Mesendoderm (in vitro differentiated cells): ENCODE measurements around the gene REM1.

Source experiments
- DNase-seq: peaks from one replicate; pipeline ENCODE4 v3.0.0; 2013
- H2AK5ac ChIP-seq: 2 replicates; pipeline ENCODE4 v1.6.1; 2013; ENCODE audit warnings: low read length, inconsistent platforms
- H2BK120ac ChIP-seq: 2 replicates; pipeline ENCODE4 v1.6.1; 2013; ENCODE audit warnings: low read depth, mild to moderate bottlenecking, low read length, moderate library complexity, mixed read lengths
- H2BK15ac ChIP-seq: replicated peaks from 2 replicates; pipeline ENCODE4 v1.6.1; 2013; ENCODE audit warnings: low read depth, mild to moderate bottlenecking, moderate library complexity
- H2BK5ac ChIP-seq: 2 replicates; pipeline ENCODE4 v1.6.1; 2013; ENCODE audit warnings: low read length, inconsistent platforms
- H3K18ac ChIP-seq: 2 replicates; pipeline ENCODE4 v1.6.1; 2013; ENCODE audit warnings: mild to moderate bottlenecking, low read length, mixed read lengths
- H3K23ac ChIP-seq: one replicate; pipeline ENCODE4 v1.6.1; 2013; ENCODE audit warnings: low read length
- H3K27ac ChIP-seq: 2 replicates; pipeline ENCODE4 v1.5.1; 2013; ENCODE audit warnings: low read depth, mild to moderate bottlenecking, inconsistent platforms, low read length, moderate library complexity
- H3K27me3 ChIP-seq: 2 replicates; pipeline ENCODE4 v1.6.1; 2013; ENCODE audit warnings: low read length, control low read depth, mild to moderate bottlenecking, inconsistent platforms; ENCODE audit not compliant: insufficient read depth, poor library complexity
- H3K36me3 ChIP-seq: 2 replicates; pipeline ENCODE4 v1.6.1; 2013; ENCODE audit warnings: low read length, inconsistent platforms; ENCODE audit not compliant: control insufficient read depth, insufficient read depth
- H3K4ac ChIP-seq: one replicate; pipeline ENCODE4 v1.6.1; 2013; ENCODE audit warnings: low read depth, mild to moderate bottlenecking, low read length, moderate library complexity
- H3K4me1 ChIP-seq: 2 replicates; pipeline ENCODE4 v1.6.1; 2013; ENCODE audit warnings: low read depth, low read length, inconsistent platforms; ENCODE audit not compliant: control insufficient read depth
- H3K4me2 ChIP-seq: 2 replicates; pipeline ENCODE4 v1.6.1; 2013; ENCODE audit warnings: low read length
- H3K4me3 ChIP-seq: 2 replicates; pipeline ENCODE4 v1.5.1; 2013; ENCODE audit warnings: mild to moderate bottlenecking, low read length
- H3K56ac ChIP-seq: one replicate; pipeline ENCODE4 v1.6.1; 2013; ENCODE audit warnings: low read length
- H3K79me1 ChIP-seq: 2 replicates; pipeline ENCODE4 v1.6.1; 2013; ENCODE audit warnings: low read length, inconsistent platforms
- H3K79me2 ChIP-seq: 2 replicates; pipeline ENCODE4 v1.6.1; 2013; ENCODE audit warnings: mild to moderate bottlenecking, low read length; ENCODE audit not compliant: control insufficient read depth, insufficient read depth
- H3K9ac ChIP-seq: 2 replicates; pipeline ENCODE4 v1.6.1; 2013; ENCODE audit warnings: low read length, inconsistent platforms
- H4K5ac ChIP-seq: one replicate; pipeline ENCODE4 v1.6.1; 2013; ENCODE audit warnings: low read length
- H4K8ac ChIP-seq: one replicate; pipeline ENCODE4 v1.6.1; 2013; ENCODE audit warnings: low read depth, mild to moderate bottlenecking, control low read depth, low read length, moderate library complexity
- whole genome bisulfite sequencing: extraction: QIAGEN DNeasy Blood & Tissue Kit; methylation state at CpG from one replicate; pipeline ENCODE4 v1.1.7; 2013; ENCODE audit warnings: low lambda C conversion rate, missing lambda C conversion rate; ENCODE audit not compliant: insufficient coverage; ENCODE audit errors: extremely low coverage; 5-methylcytosine and 5-hydroxymethylcytosine counted together

The REM1 gene

DNA sequence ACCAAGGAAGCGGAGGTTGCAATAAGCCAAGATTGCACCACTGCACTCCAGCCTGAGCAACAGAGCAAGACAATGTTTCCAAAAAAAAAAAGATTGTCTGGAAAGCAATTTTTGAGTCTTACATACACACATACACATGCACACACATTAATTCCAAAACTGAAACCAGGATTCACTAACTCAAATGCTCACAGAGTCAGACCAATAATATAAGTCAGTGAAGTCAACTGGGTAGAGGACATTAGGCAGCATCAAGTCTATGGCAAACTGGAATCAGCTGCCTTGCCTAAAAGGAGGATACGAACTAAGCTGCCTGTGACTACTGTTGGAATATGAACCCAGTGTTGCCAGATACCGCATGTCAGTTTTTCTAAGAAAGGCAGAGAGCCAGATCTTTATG lies 15.7 kb downstream of the REM1 start:
- H3K4me3 ChIP-seq: no peak overlapping the region
- no peak overlapping the region for H3K27ac ChIP-seq
- no peak overlapping the region for H3K9ac ChIP-seq
- H3K36me3 ChIP-seq: no peaks in the 10 kb centered on the region
- no peak for DNase-seq
- no peaks in the 10 kb centered on the region for H3K79me1 ChIP-seq
- WGBS: no CpG with 5 or more reads among the region's 3 CpGs
- no peak overlapping the region for H4K5ac ChIP-seq
- H2BK5ac ChIP-seq: no peak overlapping the region
- no peaks in the 10 kb centered on the region for H3K4me1 ChIP-seq
- no peak overlapping the region for H3K23ac ChIP-seq
- H3K79me2 ChIP-seq: no peaks in the 10 kb centered on the region
- H3K18ac ChIP-seq: no peak overlapping the region
- no peak overlapping the region for H2BK120ac ChIP-seq
- H2AK5ac ChIP-seq: no peak overlapping the region
- H3K27me3 ChIP-seq: no peaks in the 10 kb centered on the region
- no peak overlapping the region for H3K4ac ChIP-seq
- no peak overlapping the region for H3K4me2 ChIP-seq
- no peak overlapping the region for H2BK15ac ChIP-seq
- H4K8ac ChIP-seq: no peak overlapping the region
- H3K56ac ChIP-seq: no peak overlapping the region

DNA sequence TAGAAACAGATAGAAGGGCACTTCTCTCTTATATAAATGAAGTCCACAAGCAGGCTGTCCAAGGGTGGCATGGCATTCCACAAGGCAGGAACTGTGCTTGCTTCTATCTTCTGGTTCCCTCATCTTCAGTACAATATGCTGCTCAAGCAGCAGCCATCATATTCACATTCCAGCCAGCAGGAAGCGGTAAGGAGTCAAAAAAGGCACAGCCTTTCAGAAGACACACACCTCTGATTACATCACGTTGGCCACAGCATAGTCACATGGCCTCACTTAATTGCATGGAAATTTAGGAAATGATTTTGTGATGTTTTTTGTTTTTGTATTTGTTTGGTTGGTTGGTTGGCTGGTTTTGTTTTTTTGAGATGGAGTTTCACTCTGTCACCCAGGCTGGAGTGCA lies 19.0 kb downstream of the REM1 start:
- Histone ChIP-seq H2AK5ac (no peak overlapping the region), H3K79me1 (no peaks in the 10 kb centered on the region), H3K4me1 (no peaks in the 10 kb centered on the region), H2BK120ac (no peak overlapping the region), H3K18ac (no peak overlapping the region), H3K23ac (no peak overlapping the region), H4K8ac (no peak overlapping the region), H3K9ac (no peak overlapping the region), H3K27ac (no peak overlapping the region), H2BK15ac (no peak overlapping the region), H3K4me3 (no peak overlapping the region), H3K27me3 (no peaks in the 10 kb centered on the region), H2BK5ac (no peak overlapping the region), H3K4ac (no peak overlapping the region), H3K4me2 (no peak overlapping the region), H3K79me2 (no peaks in the 10 kb centered on the region), H3K36me3 (no peaks in the 10 kb centered on the region), H3K56ac (no peak overlapping the region), H4K5ac (no peak overlapping the region)
- no CpG with 5 or more reads among the region's 2 CpGs for WGBS
- DNase-seq: peak; percentile 50

DNA sequence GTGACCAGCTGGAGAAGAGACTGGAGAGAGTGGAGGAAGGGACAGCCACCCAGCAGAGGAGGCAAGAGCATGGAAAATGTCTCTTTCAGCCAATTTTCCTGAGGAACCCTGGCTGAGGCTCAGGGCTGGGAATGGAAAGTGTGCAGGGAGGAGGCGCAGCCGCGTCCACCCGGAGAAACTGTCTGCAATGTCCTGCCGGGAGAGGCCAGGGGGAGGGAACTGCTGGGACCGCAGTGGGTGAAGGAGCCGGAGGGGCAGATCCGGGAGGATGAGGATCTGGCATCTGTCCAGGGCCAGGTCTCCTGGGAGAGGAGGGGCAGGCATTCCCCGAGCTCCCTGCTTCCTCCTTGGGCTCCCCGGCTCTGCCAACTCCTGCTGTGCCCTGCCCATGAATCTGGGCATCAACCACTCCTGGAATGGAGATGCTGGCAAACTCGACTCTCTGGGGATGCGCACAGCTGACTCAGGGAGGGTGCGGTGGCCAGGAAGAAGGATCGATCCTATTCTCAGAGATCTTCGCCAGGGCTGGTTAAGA lies 21.7 kb downstream of the REM1 start:
- H3K23ac ChIP-seq: no peak overlapping the region
- H3K4me3 ChIP-seq: no peak overlapping the region
- no peak overlapping the region for H2BK5ac ChIP-seq
- H3K18ac ChIP-seq: no peak overlapping the region
- H3K4ac ChIP-seq: no peak overlapping the region
- no peaks in the 10 kb centered on the region for H3K4me1 ChIP-seq
- H2AK5ac ChIP-seq: no peak overlapping the region
- H4K5ac ChIP-seq: no peak overlapping the region
- no CpG with 5 or more reads among the region's 15 CpGs for WGBS
- DNase-seq: no peak
- no peaks in the 10 kb centered on the region for H3K79me1 ChIP-seq
- H4K8ac ChIP-seq: no peak overlapping the region
- no peak overlapping the region for H3K9ac ChIP-seq
- no peak overlapping the region for H3K27ac ChIP-seq
- no peaks in the 10 kb centered on the region for H3K36me3 ChIP-seq
- no peak overlapping the region for H2BK15ac ChIP-seq
- H2BK120ac ChIP-seq: no peak overlapping the region
- H3K4me2 ChIP-seq: no peak overlapping the region
- H3K79me2 ChIP-seq: no peaks in the 10 kb centered on the region
- H3K27me3 ChIP-seq: no peaks in the 10 kb centered on the region
- H3K56ac ChIP-seq: no peak overlapping the region

DNA sequence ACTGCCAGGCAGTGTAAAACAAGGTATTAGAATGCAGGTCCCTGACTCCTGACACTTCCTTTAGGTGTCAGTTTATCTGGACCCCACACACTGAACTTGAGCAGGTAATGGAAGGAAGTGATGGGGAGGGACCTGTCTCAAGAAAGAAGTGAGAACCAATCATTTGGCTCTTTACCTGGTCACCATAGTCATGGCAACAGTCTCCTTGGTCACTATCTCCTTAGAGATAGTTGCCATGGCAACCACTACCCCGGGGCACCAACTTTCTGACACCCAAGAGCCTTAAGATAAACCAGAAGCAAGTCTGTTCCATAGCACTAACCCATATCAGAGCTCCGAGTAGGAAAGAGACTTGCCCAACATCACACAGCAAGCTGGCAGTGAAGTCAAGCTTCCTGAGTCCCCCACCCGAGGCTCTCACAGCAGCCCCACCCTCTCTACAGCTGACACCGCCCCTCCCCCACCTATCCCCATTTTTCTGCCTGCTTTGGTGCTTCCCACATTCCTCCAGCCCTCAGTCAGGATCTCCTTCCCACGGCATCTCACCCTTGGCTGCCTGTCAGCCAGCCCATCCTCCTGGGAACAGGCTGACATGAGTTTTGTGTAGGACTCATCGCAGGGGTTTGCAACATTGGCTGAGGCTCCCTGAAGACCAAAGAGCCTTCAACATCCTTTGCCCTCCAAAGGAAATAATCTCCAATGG lies 22.9 kb downstream of the REM1 start:
- no peak overlapping the region for H3K9ac ChIP-seq
- no peak overlapping the region for H3K18ac ChIP-seq
- no peak overlapping the region for H3K27ac ChIP-seq
- no peaks in the 10 kb centered on the region for H3K36me3 ChIP-seq
- H3K27me3 ChIP-seq: no peaks in the 10 kb centered on the region
- no peak overlapping the region for H2AK5ac ChIP-seq
- no peaks in the 10 kb centered on the region for H3K79me2 ChIP-seq
- H3K4ac ChIP-seq: no peak overlapping the region
- no peak overlapping the region for H3K56ac ChIP-seq
- no peaks in the 10 kb centered on the region for H3K79me1 ChIP-seq
- no peak overlapping the region for H3K23ac ChIP-seq
- no peak overlapping the region for H4K5ac ChIP-seq
- WGBS: no CpG with 5 or more reads among the region's 6 CpGs
- no peak overlapping the region for H4K8ac ChIP-seq
- no peak overlapping the region for H3K4me3 ChIP-seq
- peak; percentile 30 for DNase-seq
- H2BK5ac ChIP-seq: no peak overlapping the region
- H2BK15ac ChIP-seq: no peak overlapping the region
- no peak overlapping the region for H2BK120ac ChIP-seq
- H3K4me2 ChIP-seq: no peak overlapping the region
- no peaks in the 10 kb centered on the region for H3K4me1 ChIP-seq

DNA sequence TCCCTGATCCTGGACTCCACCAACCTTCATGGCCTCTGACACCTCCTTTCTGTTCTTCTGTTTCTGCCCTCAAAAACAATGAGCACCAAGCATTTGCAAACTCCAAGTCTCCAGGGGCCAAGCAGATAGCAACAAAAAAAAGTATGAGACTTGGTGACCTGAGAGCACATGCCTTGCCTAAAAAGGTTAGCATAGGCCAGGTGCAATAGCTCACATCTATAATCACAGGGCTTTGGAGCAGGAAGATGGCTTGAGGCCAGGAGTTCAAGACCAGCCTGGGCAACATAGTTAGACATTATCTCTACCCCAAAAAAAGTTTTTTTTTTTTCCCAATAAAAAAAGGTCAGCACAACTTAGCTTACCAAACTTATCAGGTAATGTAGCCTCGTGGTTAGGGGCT lies 25.4 kb downstream of the REM1 start:
- no peak overlapping the region for H4K5ac ChIP-seq
- H3K27ac ChIP-seq: no peak overlapping the region
- no peaks in the 10 kb centered on the region for H3K27me3 ChIP-seq
- no peak overlapping the region for H3K56ac ChIP-seq
- no peak overlapping the region for H2BK15ac ChIP-seq
- DNase-seq: no peak
- H3K36me3 ChIP-seq: no peaks in the 10 kb centered on the region
- H3K4me1 ChIP-seq: no peaks in the 10 kb centered on the region
- H3K79me1 ChIP-seq: no peaks in the 10 kb centered on the region
- no peaks in the 10 kb centered on the region for H3K79me2 ChIP-seq
- H4K8ac ChIP-seq: no peak overlapping the region
- no peak overlapping the region for H2AK5ac ChIP-seq
- no peak overlapping the region for H3K18ac ChIP-seq
- H3K9ac ChIP-seq: no peak overlapping the region
- H2BK120ac ChIP-seq: no peak overlapping the region
- WGBS: no CpG with 5 or more reads among the region's 1 CpG
- H2BK5ac ChIP-seq: no peak overlapping the region
- H3K23ac ChIP-seq: no peak overlapping the region
- H3K4me3 ChIP-seq: no peak overlapping the region
- H3K4ac ChIP-seq: no peak overlapping the region
- H3K4me2 ChIP-seq: no peak overlapping the region
